Activated CD4-positive, alpha-beta T cell treated with anti-CD3 and anti-CD28 coated beads, Interleukin-2, Interleukin-4, amounts not matched to agents 100 ng/mL and 50 ng/mL, durations not matched to agents 16 hours and 8 hours (primary cell): ENCODE measurements around the gene CREB5.
"Not testable (repeated sequence)": the region's sequence is repeated elsewhere in the genome, so short reads cannot be mapped to it uniquely, and the experiment has no call there.

ENCODE experiments used
- DNase-seq: peaks from one replicate; pipeline ENCODE4 v3.0.0-alpha.2; 2020; ENCODE audit warnings: low spot score

Gene CREB5

DNA sequence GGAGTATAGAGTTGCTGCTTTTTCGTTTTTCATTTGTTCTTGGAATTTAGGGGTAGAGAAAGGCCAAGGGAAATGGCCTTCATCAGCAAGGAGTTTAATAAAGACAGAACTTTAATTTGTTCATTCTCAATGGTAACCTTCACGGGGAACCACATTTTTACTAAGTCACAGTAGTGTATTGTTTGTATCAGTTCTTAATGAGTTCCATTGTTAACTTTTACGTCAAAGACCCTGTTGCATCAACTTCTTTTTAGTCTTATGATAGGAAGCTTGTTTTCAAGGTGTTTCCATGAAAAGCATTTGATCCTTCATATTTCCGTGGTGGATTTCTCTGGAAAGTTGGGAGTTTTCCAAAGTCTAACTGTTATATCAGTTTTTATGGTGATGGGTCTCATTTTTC, 169.9 kb downstream of the CREB5 start:
- DNase-seq: no peak

DNA sequence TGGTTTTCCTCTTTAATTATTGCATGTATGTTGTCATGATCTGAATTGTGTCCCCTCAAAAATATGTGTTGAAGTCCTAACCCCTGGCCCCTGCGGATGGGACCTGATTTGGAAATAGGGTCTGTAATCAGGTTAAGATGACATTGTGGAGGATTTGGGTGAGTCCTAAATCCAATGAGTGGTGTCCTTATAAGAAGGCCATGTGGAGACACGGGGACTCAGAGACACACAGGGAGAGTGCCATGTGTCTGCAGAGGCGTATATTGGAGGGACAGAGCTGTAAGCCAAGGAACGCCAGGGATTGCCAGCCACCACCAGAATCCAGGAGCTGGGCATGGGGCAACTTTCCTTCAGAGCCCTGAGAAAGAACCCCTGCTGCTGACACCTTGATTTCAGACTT, 171.9 kb downstream of the CREB5 start:
- DNase-seq: no peak

DNA sequence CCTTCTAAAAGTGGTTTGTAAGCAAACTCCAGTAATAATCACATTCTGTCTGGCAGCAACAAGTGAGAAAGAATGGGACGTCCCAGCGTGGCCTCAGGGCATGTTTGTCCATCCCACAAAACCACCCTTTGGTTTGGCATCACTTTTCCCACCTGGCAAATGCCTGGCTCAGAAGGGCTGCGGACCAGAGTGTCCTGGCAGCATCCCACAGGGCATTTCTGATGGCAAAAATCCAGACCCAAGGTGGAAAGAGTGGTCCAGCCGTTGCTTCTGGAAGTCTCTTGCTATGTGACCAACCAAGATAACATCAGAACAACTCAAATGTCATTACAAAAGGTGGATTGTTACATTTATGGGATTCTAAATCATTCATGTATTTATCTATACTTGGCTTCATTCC, 174.4 kb downstream of the CREB5 start:
- no peak for DNase-seq

DNA sequence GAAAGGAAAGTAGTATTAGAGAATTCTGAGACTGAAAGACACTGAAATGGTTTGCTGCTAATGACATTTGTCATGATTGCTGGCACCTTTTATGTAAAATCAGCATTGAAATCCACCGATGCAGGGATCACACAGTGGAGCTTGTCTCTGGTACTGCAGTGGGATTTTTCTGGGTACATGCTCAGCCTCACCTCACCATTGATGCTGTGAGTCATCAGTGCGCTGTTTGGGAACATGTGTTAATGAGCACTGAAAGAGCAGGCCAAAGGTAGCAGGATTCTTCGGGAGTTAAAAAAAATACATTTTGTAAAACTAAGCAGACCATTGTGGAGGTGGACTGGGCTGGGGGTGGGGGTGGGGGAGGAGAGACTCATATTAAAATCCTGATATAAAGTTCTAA, 174.9 kb downstream of the CREB5 start:
- DNase-seq: no peak

DNA sequence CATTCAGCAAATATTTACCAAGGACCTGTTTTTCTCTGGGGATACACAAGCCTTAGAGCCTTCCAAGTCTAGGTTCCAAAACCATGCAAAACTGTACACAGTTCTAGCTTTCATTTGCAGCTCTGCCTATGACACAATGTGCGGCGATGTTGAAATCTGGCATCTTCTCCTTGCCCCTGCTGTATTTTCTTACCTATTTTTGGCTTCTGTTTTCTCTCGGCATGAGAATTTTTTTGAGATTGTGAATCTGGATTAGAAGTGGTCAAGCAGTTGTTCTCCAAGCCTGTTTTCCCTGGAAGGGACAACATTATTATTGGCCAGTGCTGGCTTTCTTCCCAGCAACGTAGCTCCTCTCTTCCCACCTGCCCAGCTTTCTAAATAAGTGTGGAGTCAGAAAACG, 176.3 kb downstream of the CREB5 start:
- DNase-seq: no peak

DNA sequence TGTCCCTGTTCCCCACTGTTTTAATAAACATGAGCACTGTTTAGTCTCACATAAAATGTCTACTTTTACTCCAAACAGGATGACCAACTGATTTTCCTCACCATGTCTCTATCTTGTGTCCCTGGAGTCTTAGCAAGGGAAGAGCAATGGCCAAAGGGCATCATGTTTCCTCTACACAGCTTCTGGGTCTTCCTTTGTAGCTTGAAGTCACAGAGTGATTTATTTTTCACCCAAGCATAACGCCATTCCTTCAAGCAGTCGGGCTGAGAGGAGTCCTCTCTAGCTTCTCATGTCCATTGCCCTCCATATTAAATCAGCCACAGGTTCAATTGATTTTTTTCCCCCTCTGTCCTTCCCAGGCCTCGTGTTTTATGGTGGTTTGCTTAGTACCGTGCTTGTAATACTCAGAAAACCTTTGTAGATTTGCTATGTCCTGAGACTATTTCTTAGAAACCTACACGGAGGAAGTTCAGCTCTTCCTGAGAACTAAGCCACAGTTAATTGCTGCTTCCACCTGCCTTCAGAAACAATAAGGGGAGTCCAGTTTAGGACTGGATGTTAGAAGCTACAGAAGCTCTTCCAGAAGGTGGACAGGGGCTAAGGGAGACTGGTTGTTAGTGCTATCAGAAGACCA, 178.8 kb downstream of the CREB5 start:
- DNase-seq: no peak

DNA sequence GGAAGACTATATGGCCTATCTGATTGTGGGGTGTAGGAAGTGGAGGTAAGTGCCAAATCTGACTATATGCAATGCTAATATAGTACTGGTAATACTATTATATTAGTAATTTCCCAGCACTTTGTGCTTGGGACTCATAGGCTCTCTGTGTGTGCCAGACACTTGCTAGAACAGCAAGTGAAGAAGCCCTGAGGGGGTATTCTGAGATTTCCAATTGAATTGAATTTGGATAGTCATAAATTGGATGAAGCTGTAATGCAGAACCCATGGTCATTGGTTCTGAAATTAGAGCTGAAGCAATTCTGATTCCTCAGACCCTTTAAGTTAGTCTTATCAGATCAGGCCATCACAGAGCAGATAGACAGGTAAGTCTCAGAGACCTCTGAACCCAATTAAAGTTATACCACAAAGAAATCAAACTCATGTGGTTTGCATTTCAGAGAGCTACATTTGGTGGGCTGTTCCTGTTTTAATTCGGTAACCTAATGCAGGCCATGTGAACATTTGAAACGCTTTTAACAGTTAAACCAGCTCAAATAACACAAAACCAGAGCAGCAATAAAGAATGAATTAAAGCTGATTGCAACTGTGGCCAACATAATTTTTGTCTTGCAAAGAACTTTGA, 179.5 kb downstream of the CREB5 start:
- DNase-seq: no peak

DNA sequence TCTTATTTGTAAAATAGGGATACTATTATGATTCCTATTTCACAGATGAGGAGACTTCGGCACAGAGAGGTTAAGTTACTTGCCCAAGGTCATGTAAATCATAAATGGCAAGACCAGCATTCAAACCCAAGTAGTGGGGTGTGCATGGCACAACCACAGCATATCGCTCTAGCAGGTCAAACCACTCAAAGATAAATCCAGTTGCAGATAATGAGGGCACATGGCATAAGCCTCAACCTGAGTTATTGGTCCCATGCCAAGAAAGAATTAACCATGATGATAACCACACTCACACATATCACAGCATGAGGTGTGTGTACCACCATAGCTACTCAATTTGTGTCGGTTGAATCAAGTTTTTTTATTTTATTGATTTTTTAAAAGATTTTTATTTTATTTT, 180.5 kb downstream of the CREB5 start:
- no peak for DNase-seq

DNA sequence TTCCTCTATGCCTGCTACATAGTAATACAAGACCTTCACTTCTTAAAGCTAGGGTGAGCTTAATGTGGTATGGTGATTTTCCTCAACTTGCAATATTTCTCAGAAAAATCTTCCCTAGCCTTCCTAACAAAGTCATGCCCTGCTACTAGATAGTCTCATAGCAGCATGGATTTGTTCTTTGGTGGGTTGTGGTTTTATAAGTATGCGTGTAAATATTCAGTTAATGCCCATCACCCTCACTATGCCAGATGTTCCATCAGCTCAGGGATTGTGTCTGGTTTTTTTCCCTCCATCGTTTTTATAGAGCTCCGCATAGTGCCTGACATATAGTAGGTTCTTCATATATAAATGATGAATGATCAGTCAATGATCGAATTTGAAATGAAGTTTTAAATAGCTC, 182.8 kb downstream of the CREB5 start:
- DNase-seq: no peak

DNA sequence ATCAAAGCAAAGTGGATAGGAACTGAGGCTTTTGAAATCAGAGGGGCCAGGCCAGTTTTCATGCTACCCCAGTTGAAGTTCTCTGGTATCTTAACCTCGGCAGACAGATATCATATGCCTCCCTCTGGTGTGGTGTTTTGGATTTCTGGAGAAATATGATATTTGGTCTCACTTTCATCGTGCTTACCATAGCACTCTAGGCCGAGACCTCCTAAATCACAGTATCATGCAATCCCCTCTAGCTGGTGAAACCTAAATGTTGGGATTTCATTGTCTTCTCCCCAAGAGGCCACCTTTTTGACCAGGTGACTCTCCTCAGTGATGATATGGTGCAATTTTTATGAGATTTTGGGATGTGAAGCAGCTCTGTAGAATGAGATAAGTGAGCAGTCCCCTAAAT, 183.5 kb downstream of the CREB5 start:
- DNase-seq: no peak

DNA sequence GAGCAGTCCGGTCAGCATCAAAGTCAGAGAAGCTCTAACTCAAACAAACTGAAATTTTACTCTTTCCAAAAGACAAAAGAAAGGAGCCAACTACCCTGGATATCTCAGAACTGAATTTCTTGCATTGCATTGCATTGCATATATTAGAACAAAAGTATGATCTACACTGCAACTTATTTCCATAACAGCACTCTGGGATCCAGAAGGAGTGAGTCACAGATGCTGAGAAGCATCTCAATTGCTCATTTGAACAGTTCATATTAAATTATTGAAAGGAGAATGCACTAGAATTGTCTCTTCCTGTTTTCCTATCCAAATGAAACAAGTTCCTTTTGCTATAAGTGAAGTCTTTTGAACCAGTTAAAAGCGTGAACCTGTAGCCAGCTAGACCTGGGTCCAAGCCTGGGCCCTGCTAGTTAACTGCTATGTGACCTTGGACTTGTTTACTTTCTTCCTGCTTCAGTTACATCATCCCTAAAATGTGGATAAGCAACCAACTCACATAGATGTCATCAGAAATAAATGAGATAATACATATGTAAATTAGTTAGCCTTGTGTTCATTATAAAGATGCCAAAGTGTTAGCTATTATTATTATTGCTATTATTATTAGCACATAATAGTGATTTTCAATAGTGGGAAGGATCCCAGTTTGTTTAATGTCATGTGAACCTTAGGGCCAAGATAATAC, 184.1 kb downstream of the CREB5 start:
- no peak for DNase-seq

DNA sequence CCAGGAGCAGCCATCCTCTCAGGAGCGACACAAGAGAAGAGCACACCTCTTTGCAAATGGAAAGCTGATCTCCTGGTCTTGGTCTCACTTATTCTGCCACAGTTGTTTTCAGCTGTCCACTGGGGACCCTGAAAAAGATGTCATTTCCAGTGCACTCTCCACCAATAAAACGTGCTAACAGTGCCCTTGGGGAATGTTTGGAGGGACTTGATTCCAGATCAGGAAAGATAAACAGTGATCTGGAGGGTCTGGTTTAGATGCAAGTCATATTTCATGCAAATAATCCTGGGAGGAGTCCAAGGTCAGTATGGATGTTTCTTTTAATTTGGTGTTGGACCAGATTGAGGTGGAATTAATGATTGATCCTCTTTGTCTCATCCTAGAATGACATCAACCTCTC, 185.0 kb downstream of the CREB5 start:
- DNase-seq: no peak

DNA sequence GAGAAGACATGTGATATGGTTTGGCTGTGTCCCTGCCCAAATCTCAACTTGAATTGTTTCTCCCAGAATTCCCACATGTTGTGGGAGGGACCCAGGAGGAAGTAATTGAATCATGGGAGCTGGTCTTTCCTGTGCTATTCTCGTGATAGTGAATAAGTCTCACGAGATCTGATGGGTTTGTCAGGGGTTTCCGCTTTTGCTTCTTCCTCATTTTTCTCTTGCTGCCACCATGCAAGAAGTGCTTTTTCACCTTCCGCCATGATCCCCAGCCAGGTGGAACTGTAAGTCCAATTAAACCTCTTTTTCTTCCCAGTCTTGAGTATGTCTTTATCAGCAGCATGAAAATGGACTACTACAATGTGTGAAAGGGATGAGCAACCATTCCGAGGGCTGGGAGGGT, 185.7 kb downstream of the CREB5 start:
- DNase-seq: not testable (repeated sequence)

DNA sequence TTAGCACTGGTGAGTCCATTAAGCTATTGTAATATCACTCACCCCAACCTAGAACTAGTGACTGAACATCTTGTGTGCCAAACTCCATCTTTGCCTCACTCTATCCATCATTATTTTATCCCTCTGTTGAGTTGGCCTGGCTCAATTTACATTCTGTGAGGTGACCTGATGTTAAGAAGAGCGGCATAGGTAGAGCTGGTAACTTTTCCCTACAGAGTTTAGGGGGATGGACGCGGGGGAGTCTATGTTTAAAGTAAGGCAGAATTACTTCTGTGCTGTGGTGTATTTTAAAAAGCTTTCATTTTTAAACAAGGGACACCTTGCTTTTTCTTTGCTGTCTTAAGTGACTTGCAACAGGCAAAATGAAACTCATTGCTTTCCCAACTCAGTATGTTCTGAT, 186.3 kb downstream of the CREB5 start:
- DNase-seq: no peak

DNA sequence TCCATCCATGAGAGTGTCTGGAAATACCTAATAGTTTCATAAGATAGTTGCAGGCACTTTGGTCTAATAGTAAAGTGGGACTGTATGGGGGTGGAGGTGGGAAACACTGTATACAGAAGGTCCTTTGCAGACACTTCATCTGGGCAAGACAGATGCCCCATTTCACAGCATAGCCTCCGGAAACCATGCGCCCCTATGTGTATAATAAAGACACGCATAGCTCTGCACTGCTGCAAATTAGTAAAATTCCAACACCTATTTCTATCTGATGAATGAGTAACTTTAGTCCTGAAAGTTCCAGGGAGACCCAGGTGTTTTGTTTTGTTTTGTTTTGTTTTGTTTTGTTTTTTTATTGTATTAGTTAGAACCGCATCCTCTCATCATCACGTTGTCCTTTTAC, 187.1 kb downstream of the CREB5 start:
- DNase-seq: no peak

DNA sequence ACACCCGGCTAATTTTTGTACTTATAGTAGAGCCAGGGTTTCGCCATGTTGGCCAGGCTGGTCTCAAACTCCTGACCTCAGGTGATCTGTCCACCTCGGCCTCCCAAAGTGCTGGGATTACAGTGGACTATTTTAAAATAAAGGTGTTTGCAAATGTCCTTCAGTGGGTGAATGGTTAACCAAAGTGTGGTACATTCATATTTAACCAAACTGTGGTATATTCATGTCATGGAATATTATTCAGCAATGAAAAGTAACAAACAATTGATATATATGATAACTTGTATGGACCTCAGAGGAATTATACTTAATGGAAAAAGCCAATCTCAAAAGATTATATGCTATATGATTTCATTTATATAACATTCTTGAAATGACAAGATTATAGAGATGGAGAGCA, 190.0 kb downstream of the CREB5 start:
- no peak for DNase-seq

DNA sequence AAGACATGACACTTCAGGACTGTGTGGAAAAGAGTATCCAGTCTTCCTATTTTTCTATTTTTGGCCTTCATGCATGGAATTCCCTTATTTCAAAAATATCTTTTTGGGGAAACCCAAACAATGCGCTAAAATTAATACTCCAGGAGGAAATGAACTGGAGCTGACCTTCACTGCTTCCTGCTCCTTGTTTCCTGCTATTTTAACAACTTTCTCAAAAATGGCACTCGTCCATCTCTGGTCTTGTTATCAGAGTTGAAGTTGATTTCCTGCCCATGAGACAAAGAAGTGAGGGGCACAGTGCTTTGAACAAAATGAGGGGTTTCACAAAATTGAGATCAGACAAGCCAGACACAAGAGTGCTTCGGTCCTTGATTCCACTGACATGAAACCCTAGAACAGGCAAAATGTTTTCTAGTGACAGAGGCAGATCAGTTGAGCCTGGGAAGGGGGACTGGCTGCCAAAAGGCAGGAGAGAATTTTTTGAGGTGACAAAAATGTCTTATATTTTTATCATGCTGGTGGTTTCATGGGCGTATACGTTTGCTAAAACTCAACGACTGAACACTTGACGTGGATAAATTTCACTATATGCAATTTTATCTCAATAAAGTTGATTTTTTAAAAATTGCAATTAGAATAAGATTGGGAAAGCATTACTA, 193.2 kb downstream of the CREB5 start:
- no peak for DNase-seq

DNA sequence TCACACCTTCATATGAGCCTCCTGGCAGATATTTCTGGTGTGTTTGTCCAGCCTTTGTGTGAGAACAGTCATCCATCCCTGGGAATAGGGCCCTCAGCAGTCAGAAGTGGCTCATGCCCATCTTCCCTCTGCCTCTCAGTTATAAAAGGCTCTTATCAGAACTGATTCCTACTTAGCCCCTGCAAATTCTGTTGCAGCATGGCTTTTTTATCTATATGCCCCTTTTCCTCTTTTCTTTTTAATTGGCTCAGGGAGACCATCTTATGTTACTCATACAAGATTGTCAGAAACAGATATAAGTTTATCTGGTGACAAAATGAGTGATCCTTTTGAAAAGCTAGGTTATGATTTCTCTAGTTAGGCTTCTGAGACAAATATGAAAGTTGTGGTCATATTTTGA, 194.1 kb downstream of the CREB5 start:
- DNase-seq: no peak

DNA sequence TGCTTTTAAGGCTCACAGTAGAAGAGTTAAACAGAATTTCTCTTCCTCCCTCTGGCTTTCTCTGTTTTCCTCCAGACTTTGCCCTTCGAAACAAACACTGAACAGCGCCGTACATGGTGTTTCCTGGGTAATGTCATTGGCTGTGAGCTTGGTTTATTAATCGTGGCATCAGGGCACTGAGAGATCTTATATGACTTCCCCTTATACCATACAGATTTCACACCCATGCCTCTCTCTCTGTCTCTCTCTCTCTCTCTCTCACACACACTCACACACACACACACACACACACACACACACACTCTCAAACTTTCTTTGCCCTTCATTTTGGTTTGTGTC, 195.5 kb downstream of the CREB5 start:
- no peak for DNase-seq

DNA sequence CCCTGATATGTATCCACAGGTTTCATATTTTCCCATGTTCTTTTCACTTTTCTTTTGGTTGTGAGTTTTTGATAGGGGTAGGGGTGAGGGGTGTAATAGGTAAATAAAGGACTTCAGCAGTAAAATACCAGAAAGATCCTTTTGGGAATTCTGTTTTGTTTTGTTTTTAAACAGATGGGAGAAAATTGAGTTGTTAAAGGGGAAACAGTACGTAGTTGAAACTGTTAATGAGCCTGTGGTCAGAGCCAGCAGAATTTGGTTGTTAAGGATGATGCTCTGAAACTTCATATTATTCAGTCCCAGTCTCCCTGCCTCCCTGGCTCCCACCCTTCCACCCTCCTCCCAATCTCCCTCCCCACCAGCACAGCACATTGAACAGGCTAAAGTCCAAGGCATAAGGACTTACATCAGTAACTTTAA, 195.9 kb downstream of the CREB5 start:
- DNase-seq: no peak

DNA sequence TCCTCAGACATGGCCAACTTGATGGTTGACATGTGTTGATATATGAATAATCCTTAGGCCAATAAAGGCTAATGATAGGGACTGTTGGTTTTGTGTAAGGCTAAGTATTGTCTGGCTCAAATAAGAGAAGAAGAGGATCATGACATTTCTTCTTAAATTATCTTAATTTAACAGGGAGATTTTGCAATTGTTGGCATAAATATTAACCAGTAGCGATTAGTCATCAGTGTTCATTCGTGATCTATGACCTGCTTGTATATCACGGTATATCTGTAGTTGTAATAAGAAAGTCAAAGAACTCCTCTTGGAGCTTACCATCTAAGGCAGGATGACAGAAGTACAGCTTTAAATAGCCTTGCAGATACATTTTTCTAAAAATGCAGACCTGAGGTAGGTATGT, 196.4 kb downstream of the CREB5 start:
- no peak for DNase-seq

DNA sequence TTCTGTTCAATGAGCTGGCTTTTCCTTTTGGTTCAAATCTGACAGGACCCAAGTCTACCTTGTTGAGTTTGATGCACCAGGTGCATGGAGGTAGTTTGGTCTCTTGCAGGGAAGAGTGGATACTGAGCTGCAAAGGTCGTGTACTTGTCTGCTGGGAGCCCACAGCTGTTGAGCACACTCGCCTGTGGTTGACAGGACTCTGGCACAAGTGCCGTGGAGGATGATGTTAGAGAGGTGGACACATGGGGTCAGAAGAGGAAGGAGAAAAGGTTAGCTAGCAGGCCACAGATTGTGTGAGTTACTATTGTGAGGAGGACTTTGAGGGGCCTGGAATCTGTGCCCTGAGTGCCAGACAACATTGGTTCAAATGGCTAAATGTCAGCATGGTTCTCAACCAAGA, 197.3 kb downstream of the CREB5 start:
- DNase-seq: no peak

DNA sequence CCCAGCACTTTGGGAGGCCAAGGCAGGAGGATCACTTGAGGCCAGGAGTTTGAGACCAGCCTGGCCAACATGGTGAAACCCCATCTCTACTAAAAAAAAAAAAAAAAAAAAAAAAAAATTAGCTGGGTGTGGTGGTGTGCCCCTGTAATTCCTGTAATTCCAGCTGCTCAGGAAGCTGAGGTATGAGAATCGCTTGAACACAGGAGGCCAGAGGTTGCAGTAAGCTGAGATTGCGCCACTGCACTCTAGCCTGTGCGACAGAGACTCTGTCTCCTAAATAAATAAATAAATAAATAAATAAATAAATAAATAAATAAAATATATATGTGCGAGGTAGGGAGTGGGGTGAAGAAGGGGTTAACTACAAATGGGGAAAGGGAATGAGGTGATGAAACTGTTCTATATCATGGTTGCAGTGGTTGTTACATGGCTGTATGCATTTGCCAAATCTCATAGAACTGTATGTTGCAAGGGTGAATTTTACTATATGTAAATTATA, 199.1 kb downstream of the CREB5 start:
- DNase-seq: not testable (repeated sequence)
